ENCODE measurements around the gene CHD6. TPM values are rescaled to one million over a fixed set of nuclear protein-coding genes. Genes with fewer than 3 reads are reported as not detected.

Gene CHD6
- total and polyA plus RNA-seq, 2 experiments from 2014 or later = 12.6 to 24.9 TPM

DNA sequence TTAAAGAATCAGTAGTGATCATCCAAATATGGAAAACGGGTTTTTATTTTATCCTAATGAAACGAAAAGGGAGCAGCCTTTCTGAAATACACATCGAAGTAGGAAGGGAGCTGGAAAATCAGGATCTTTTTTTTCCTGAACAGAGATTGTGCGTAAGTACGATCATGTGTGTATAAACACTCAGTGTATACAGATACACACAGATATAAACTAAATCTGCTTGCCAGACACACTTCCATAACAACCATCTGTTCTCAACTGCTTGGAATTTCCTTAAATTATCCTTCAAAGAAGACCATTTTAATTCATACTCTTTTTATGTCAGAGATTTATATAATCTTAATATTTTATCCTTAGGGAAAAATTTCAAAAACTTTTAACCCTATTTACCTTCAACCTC lies 110.7 kb downstream of the CHD6 start:
- Histone ChIP-seq H3K9me2 (ENCODE audit: insufficient read depth) (no peaks in the 10 kb centered on the region), H3K79me2 (ENCODE audit: insufficient read depth) (peaks cover 12% of the 10 kb centered on the region), H2AFZ (no peak overlapping the region), H3F3A (ENCODE audit: insufficient read depth) (no peaks in the 10 kb centered on the region), H3K4me1 (ENCODE audit: insufficient read depth) (no peaks in the 10 kb centered on the region), H3K4me3 (no peak overlapping the region), H3K9ac (no peak overlapping the region), H3K9me3 (ENCODE audit: low read depth) (no peaks in the 10 kb centered on the region), H3K4me2 (ENCODE audit: unreplicated experiment) (no peak overlapping the region), H3K27ac (no peak overlapping the region), H3K27me3 (replicated peaks; ENCODE audit: insufficient read depth) (no peaks in the 10 kb centered on the region), H4K20me1 (ENCODE audit: insufficient read depth) (no peaks in the 10 kb centered on the region), H3K36me3 (ENCODE audit: low read depth) (no peaks in the 10 kb centered on the region)
- WGBS, 2 experiments (ENCODE audit: low coverage in 1 of 2, low lambda C conversion rate in 2 of 2, missing lambda C conversion rate in 2 of 2) = 69 to 76% methylated on average over 5 of the region's 5 CpGs
- in situ Hi-C loops (cut with MboI) = no loop called here
- DNase-seq = no peak
- TF ChIP-seq EZH2 (IDR thresholded peaks at IDR 0.05; ENCODE audit: insufficient read depth, poor library complexity, severe bottlenecking) (no peak), EZH2phosphoT487 (IDR thresholded peaks at IDR 0.05; ENCODE audit: insufficient read depth, low read depth) (no peak)

DNA sequence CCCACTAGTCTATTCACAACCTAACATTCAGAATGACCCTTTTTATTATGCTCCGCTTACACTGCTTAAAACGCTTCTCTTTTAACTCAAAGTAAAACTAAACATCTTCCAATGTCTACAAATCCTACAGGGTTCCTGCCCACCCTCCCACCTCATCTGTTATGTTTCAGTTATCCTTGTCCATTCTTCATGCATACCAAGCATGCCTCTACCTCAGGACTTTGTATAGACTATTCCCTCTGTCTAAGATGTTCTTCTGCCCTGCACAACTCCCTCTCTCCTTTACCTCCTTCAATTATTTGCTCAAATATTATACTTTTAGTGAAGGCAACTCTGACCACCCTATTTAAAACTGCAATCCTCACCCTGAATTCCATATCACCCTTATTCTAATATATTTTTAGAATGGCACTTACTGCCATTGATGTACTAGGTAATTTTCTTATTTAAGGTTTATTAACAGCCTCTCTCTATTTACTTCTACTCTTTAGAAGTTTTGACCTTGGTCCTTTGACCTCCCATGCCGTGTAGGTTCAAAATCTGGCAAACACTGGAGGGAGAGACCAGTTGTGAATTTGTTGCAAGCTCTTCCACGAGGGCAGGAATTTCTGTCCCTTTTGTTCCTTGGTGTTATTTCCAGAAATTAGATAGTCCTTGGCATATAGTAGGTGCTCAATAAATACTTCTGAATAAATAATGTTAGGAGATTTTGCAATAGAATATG lies 111.8 kb downstream of the CHD6 start:
- 96 to 100% methylated on average over 4 of the region's 4 CpGs for WGBS, 2 experiments (ENCODE audit: low coverage in 1 of 2, low lambda C conversion rate in 2 of 2, missing lambda C conversion rate in 2 of 2)
- peaks cover 12% of the 10 kb centered on the region for H3K79me2 ChIP-seq (ENCODE audit: insufficient read depth)
- in situ Hi-C loops (cut with MboI) = no loop called here
- no peaks in the 10 kb centered on the region for H3K36me3 ChIP-seq (ENCODE audit: low read depth)
- no peak overlapping the region for H3K4me2 ChIP-seq (ENCODE audit: unreplicated experiment)
- no peaks in the 10 kb centered on the region for H4K20me1 ChIP-seq (ENCODE audit: insufficient read depth)
- peaks cover 2% of the 10 kb centered on the region; the same call in 1 of the 2 replicates for H3K4me1 ChIP-seq (ENCODE audit: insufficient read depth)
- no peak overlapping the region for H2AFZ ChIP-seq
- H3K9me2 ChIP-seq (ENCODE audit: insufficient read depth) = no peaks in the 10 kb centered on the region
- no peaks in the 10 kb centered on the region for H3K27me3 ChIP-seq (replicated peaks; ENCODE audit: insufficient read depth)
- TF ChIP-seq EZH2phosphoT487 (IDR thresholded peaks at IDR 0.05; ENCODE audit: insufficient read depth, low read depth) (no peak), EZH2 (IDR thresholded peaks at IDR 0.05; ENCODE audit: insufficient read depth, poor library complexity, severe bottlenecking) (no peak)
- no peaks in the 10 kb centered on the region for H3F3A ChIP-seq (ENCODE audit: insufficient read depth)
- no peak overlapping the region for H3K27ac ChIP-seq
- H3K4me3 ChIP-seq = no peak overlapping the region
- H3K9me3 ChIP-seq (ENCODE audit: low read depth) = no peaks in the 10 kb centered on the region
- H3K9ac ChIP-seq = no peak overlapping the region
- no peak for DNase-seq

DNA sequence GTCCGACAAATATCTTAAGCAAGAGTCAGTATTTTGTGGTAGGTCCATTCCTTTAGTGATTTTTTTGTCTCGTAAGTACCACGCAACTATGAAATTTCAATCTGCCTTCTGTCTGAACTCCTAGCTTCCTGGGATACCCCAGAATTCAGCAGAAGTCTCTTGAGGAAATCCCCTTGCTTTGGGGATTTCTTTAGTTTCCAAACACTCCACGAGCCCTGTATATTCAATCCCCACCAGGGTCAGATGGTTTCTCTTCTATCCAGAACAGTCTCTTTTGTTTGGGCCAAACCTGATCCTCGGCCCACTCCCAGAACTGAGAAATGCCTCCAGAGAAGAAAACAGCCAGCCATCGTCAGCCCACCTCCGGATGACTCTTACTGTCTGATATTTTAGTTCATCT lies 113.0 kb downstream of the CHD6 start:
- peaks cover 12% of the 10 kb centered on the region for H3K79me2 ChIP-seq (ENCODE audit: insufficient read depth)
- in situ Hi-C loops (cut with MboI) = no loop called here

DNA sequence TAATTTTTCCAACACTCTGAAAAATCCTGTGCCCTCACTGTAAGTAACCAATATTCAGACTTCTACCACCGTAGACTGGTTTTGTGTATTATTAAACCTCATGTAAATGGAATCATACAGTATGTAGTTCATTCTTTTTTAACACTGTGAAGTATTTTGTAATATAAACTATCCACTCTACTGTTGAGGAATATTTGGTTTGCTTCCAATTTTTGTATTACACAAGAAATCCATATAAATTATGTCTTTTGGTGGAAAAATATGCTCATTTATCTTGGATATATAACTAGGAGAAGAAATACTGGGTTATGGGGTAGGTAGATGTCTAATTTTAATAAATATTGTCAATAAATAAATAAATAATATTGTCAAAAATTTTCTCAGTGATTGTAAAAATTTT lies 116.8 kb downstream of the CHD6 start:
- Histone ChIP-seq H3K4me1 (ENCODE audit: insufficient read depth) (peaks cover 24% of the 10 kb centered on the region), H3K27me3 (replicated peaks; ENCODE audit: insufficient read depth) (no peaks in the 10 kb centered on the region), H3K9me2 (ENCODE audit: insufficient read depth) (no peaks in the 10 kb centered on the region), H2AFZ (no peak overlapping the region), H3F3A (ENCODE audit: insufficient read depth) (peaks cover 23% of the 10 kb centered on the region), H4K20me1 (ENCODE audit: insufficient read depth) (no peaks in the 10 kb centered on the region), H3K36me3 (ENCODE audit: low read depth) (peaks cover 7% of the 10 kb centered on the region; the same call in 1 of the 2 replicates), H3K79me2 (ENCODE audit: insufficient read depth) (no peaks in the 10 kb centered on the region), H3K27ac (no peak overlapping the region), H3K9me3 (ENCODE audit: low read depth) (no peaks in the 10 kb centered on the region), H3K9ac (no peak overlapping the region), H3K4me3 (no peak overlapping the region), H3K4me2 (ENCODE audit: unreplicated experiment) (no peak overlapping the region)
- WGBS, 2 experiments (ENCODE audit: low coverage in 1 of 2, low lambda C conversion rate in 2 of 2, missing lambda C conversion rate in 2 of 2) = 95 to 96% methylated on average over 1 of the region's 1 CpG
- in situ Hi-C loops (cut with MboI) = no loop called here
- DNase-seq = no peak
- no peak for TF ChIP-seq EZH2 (IDR thresholded peaks at IDR 0.05; ENCODE audit: insufficient read depth, poor library complexity, severe bottlenecking)
- no peak for TF ChIP-seq EZH2phosphoT487 (IDR thresholded peaks at IDR 0.05; ENCODE audit: insufficient read depth, low read depth)

More for the DNA sequence above, 113.0 kb downstream of the CHD6 start:
- H3K4me2 ChIP-seq (ENCODE audit: unreplicated experiment) = no peak overlapping the region
- no peak for DNase-seq
- H3K9me2 ChIP-seq (ENCODE audit: insufficient read depth) = no peaks in the 10 kb centered on the region
- H3K36me3 ChIP-seq (ENCODE audit: low read depth) = no peaks in the 10 kb centered on the region
- peaks cover 12% of the 10 kb centered on the region; the same call in 1 of the 2 replicates for H3F3A ChIP-seq (ENCODE audit: insufficient read depth)
- no peak overlapping the region for H3K27ac ChIP-seq
- no peak overlapping the region for H3K9ac ChIP-seq
- 98% methylated on average over 7 of the region's 7 CpGs for WGBS, 2 experiments (ENCODE audit: low coverage in 1 of 2, low lambda C conversion rate in 2 of 2, missing lambda C conversion rate in 2 of 2)
- H3K4me1 ChIP-seq (ENCODE audit: insufficient read depth) = peaks cover 13% of the 10 kb centered on the region
- H3K9me3 ChIP-seq (ENCODE audit: low read depth) = no peaks in the 10 kb centered on the region
- no peak overlapping the region for H2AFZ ChIP-seq
- TF ChIP-seq EZH2 (IDR thresholded peaks at IDR 0.05; ENCODE audit: insufficient read depth, poor library complexity, severe bottlenecking) (no peak), EZH2phosphoT487 (IDR thresholded peaks at IDR 0.05; ENCODE audit: insufficient read depth, low read depth) (no peak)
- no peak overlapping the region for H3K4me3 ChIP-seq
- no peaks in the 10 kb centered on the region for H3K27me3 ChIP-seq (replicated peaks; ENCODE audit: insufficient read depth)
- H4K20me1 ChIP-seq (ENCODE audit: insufficient read depth) = no peaks in the 10 kb centered on the region
